NCI-H187 treated with DMSO at 0.1 percent for 48 hours (cell line): ENCODE data around the gene MME.
"Not testable (repeated sequence)": the region's sequence is repeated elsewhere in the genome, so short reads cannot be mapped to it uniquely, and the experiment has no call there.

ENCODE experiments used
- DNase-seq: peaks from one replicate; lab custom pipeline; 2025; lab: John Stamatoyannopoulos, UW

The MME gene

GRCh38 chr3:155193868-155194267 is 113.7 kb downstream of the MME start:
- DNase-seq = no peak

- no peak for DNase-seq
Observed at GRCh38 chr3:155194973-155195957, 115.1 kb downstream of the MME start.

GRCh38 chr3:155196131-155197021 is 116.3 kb downstream of the MME start:
- DNase-seq = no peak

GRCh38 chr3:155197786-155198185 is 117.7 kb downstream of the MME start:
- DNase-seq = no peak

GRCh38 chr3:155202626-155203025 is 122.5 kb downstream of the MME start:
- no peak for DNase-seq

- DNase-seq = no peak
Observed at GRCh38 chr3:155204851-155205250, 124.7 kb downstream of the MME start.

- DNase-seq = no peak
Observed at GRCh38 chr3:155208183-155208800, 128.2 kb downstream of the MME start.

GRCh38 chr3:155210736-155211135 is 130.6 kb downstream of the MME start:
- DNase-seq = no peak

- no peak for DNase-seq
Observed at GRCh38 chr3:155211266-155211665, 131.1 kb downstream of the MME start.

- DNase-seq = no peak
Observed at GRCh38 chr3:155211940-155212339, 131.8 kb downstream of the MME start.

GRCh38 chr3:155216007-155216406 is 135.9 kb downstream of the MME start:
- not testable (repeated sequence) for DNase-seq

- DNase-seq = no peak
Observed at GRCh38 chr3:155217591-155217990, 137.5 kb downstream of the MME start.

- DNase-seq = no peak
Observed at GRCh38 chr3:155218462-155218861, 138.3 kb downstream of the MME start.

- DNase-seq = no peak
Observed at GRCh38 chr3:155219106-155219505, 139.0 kb downstream of the MME start.

- DNase-seq = no peak
Observed at GRCh38 chr3:155225417-155225816, 145.3 kb downstream of the MME start.

GRCh38 chr3:155227141-155227540 is 147.0 kb downstream of the MME start:
- DNase-seq = no peak

- DNase-seq = no peak
Observed at GRCh38 chr3:155228676-155229075, 148.6 kb downstream of the MME start.

GRCh38 chr3:155229086-155229485 is 149.0 kb downstream of the MME start:
- DNase-seq = no peak

GRCh38 chr3:155230382-155230781 is 150.3 kb downstream of the MME start:
- DNase-seq = no peak

GRCh38 chr3:155231792-155232191 is 151.7 kb downstream of the MME start:
- DNase-seq = no peak

GRCh38 chr3:155232605-155233004 is 152.5 kb downstream of the MME start:
- no peak for DNase-seq

- no peak for DNase-seq
Observed at GRCh38 chr3:155233213-155233612, 153.1 kb downstream of the MME start.
